ENCODE data around the gene NYAP2.

The NYAP2 gene

GRCh38 chr2:225487878-225488416, 88.4 kb downstream of the NYAP2 start:
- DNase-seq, result no peak

GRCh38 chr2:225488743-225489142, 89.2 kb downstream of the NYAP2 start:
- no peak for DNase-seq

DNA sequence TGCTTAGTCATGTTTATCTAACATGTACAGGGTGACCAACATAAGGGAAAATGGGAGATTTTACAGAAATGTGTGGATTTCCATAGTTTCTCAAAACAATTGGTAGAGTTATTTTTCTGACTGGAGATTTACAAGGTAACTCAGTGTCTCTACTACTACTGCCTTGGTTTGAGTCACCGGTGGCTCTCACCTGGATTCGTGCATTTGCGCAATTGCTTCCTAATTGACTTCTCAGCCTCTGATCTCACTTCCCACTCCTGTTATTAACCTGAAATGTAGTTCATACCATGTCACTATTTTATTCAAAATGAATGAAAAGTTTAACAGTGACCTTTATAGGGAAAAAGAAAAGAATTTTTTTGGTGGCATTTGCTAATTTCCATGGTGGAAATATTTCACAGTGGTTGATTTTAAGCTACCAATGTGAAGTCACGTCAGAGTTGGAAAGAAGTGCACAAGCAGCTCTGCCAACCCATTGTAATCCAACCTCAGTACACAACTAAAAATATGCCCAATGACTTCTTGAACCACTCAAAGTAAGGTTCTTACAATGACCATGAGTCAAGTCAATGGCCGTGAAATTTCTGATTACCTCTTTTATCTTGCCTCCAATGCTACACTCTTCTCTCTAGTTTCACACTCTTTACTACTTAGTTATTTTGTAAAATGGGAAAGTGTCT, 94.0 kb downstream of the NYAP2 start:
- DNase-seq, result no peak

DNA sequence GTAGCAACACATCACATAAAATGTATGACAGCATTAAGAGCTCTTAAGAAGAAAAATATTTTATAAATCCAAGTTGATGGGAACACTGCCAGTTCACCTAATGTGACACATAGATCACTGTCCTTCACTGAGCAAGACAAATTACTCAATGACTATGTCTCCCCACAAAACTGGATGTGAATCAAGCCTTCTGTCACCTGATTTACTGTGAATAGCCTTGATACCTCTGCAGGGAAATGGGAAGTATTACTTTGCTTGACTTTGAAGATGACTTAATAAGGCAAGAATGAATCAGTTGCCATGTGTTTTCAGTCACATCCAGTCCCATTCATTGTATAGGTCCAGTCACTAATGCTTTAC, 94.6 kb downstream of the NYAP2 start:
- DNase-seq, result peak; percentile 6

DNA sequence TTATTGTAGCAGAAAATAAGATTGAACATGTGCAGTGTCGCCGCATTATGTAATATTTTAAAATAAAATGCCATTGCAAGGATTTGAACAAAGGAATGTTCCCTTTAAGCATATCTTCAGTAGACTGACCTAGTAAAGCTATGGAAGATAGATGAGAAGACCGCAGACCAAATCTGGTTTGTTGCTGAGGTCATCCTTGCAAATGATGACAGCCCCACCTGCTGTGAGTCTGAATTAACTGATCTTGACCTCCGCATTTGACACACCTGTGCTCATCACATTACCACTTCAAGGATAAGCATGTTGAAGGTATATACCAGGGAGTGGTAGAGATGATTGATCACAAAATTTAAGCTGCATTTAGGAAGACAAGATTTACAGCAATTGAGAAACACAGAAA, 96.2 kb downstream of the NYAP2 start:
- peak; percentile 44 for DNase-seq

- no peak for DNase-seq
These were observed 97.1 kb downstream of the NYAP2 start for GRCh38 chr2:225496568-225496967.

DNA sequence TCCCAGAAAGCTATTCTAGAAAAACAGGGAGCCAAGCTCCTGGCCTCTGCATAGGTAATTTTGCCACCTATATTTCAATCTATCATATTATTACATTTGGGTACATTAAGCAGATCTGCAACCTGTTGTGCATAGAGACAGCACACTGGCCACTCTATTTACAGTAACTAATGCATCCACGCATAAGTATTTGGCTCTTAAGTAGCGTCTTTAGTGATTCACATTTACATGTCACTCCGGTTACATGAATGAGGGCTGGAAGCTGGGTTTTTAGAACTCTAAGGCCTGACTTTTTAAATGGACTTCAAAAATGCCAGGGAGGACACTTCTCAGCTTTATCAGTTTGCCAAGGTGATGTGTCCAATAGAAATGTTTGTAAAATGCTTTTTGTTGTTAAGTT, 97.7 kb downstream of the NYAP2 start:
- DNase-seq, result no peak

DNA sequence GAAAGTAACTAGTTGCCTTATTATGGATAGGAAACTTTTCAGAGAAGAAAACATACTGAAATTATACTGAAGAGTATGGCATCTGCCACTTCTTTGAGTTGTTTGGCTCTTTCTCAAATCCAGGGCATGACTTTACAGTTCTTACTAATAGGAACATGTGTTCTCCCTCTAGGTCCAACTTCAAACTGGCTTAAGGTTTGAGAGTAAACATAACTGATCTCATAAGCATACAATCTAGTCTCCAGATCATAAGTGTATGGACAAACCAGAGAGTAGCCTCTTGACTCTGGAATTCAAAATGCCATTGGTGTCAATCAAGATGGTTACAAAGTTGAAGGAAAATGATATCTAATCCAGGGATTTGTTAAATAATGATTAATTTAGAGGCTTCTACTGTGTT, 101.5 kb downstream of the NYAP2 start:
- peak; percentile 35 for DNase-seq

- no peak for DNase-seq
These were observed 103.5 kb downstream of the NYAP2 start for GRCh38 chr2:225502971-225503370.

GRCh38 chr2:225510796-225511195, 111.3 kb downstream of the NYAP2 start:
- no peak for DNase-seq

DNA sequence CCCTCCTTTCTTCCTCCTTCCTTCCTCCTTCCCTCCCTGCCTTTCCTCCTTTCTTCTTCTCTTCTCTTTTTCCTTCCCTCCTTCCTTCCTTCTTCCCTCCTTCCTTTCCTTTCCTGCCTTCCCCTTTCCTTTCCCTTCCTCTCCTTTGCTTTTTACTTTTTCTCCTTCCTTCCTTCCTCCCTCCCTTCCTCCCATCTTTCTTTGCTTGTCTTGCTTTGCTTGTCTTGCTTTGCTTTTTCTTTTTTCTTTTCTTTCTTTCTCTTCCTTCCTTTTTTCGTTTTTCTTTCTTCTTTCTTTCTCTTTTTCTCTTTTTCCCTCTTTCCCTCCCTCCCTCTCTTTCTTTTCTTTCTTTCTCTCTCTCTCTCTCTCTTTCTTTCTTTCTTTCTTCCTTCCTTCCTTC, 113.0 kb downstream of the NYAP2 start:
- DNase-seq, result no peak

GRCh38 chr2:225512876-225513540, 113.5 kb downstream of the NYAP2 start:
- DNase-seq, result peak; percentile 35

- no peak for DNase-seq
These were observed 115.5 kb downstream of the NYAP2 start for GRCh38 chr2:225515033-225515432.

GRCh38 chr2:225526760-225527390, 127.4 kb downstream of the NYAP2 start:
- no peak for DNase-seq

GRCh38 chr2:225531559-225531958, 132.0 kb downstream of the NYAP2 start:
- no peak for DNase-seq

DNA sequence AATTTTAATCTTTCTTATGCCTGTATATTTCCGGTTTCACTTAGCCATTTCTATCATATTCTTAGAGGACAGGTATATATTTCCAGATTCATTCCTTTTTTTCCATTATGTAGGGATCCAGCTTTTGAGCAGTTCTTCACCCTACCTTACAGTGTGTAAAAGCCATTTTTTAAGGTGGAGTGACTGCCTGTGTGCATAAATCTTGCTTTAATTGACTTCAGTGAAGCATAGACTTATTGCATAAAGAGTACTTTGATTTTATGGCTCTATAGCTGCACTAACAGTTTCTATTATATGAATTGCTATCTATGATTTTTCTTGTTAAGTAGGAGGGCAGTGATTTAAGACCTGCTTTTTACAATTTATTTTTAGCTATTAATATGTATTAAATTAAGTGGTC, 132.6 kb downstream of the NYAP2 start:
- no peak for DNase-seq

DNA sequence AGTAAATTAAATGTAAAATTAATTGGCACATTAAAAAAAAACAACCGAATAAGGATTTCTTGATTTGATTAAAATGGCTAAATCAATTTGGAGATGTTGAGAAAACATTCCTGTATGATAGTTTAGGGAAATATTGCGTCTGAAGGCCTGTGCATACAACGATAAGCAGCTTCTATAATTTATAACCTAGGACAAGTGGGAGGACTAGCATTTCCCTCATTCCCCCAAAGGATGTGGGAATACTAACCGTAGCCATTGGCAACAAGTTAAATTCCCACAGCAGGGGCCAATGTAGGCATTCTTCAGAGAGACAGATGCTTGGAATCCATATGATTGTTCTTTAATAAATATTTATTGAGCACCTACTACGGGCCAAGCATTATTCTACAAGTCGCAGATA, 134.5 kb downstream of the NYAP2 start:
- no peak for DNase-seq

- no peak for DNase-seq
These were observed 135.2 kb downstream of the NYAP2 start for GRCh38 chr2:225534697-225535096.

GRCh38 chr2:225536036-225536435, 136.5 kb downstream of the NYAP2 start:
- no peak for DNase-seq

DNA sequence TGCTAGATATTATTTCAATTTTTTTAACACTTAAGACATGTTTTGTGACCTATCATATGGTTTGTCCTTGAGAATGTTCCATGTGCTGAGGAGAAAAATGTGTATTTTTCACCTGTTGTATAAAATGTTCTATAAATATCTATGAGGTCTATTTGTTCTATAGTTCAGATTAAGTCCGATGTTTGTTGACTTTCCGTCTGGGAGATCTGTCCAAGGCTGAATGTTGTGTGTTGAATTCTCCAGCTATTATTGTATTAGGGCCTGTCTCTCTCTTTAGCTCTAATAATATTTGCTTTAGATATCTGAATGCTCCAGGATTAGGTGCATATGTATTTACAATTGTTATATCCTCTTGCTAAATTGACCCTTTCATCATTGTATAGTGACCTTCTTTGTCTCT, 144.1 kb downstream of the NYAP2 start:
- peak; percentile 45 for DNase-seq

- DNase-seq, result no peak
These were observed 157.0 kb downstream of the NYAP2 start for GRCh38 chr2:225556461-225556860.

DNA sequence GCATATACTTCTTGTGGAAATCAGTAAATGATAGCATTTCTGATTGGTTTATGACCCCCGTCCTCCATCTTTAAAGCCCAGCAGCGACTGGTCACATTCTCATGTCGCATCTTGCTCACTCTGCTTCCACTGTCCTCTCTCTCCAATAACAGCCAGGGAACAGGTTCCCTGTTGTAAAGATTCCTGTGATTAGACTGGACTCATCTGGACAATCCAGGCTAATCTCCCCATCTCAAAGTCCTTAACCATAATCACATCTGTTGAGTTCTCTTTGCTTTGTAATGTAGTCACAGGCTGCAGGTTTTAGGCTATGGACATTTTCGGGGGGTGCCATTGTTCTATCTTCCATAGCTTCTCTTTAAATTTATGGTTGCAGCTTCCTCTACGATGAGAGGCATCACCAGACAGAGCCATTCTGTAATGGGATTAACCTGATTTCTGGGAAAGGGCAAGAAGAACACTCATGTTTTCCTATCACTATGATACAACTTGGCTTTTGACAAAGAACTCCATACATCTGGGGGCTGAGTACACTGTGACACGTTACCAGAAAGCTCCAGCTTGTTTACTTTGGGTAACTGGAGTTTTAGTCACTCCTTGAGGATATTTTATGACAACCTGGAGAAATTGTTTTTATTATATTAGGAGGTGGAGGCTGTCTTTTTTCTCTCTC, 159.0 kb downstream of the NYAP2 start:
- no peak for DNase-seq

- no peak for DNase-seq
These were observed 159.5 kb downstream of the NYAP2 start for GRCh38 chr2:225559072-225559415.

DNA sequence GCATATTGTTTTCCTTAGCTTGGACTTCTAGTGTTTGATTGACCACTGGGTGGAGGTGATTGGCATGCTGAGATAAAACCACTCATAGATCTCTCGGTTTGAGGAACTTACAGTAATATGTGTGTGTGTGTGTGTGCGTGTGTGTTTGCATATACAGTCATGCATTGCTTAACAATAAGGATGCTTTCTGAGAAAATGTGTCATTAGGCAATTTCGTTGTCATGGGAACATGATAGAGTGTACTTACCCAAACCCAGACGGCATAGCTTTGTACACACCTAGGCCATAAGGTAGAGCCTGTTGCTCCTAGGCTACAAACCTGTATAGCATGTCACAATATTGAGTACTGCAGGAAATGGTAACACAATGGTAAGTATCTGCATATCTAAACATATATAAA, 167.3 kb downstream of the NYAP2 start:
- DNase-seq, result peak; percentile 96
